Measurements from ENCODE around the gene KCNN2. TPM values are rescaled to one million over a fixed set of nuclear protein-coding genes. Genes with fewer than 3 reads are reported as not detected.

Gene KCNN2
- total and polyA plus RNA-seq, 9 of the 15 experiments (the other 6 are each of a cell fraction or from before 2014, with no cell fraction given) = 0.07 TPM; not detected in 8

GRCh38 chr5:114317751-114318150 lies 44.1 kb upstream of the KCNN2 start (continued):
- TF ChIP-seq ZMIZ1 (IDR thresholded peaks at IDR 0.05; ENCODE audit: low read depth in 2 of 2, low read length in 2 of 2) = no peak
- TF ChIP-seq ZNF224 (CRISPR knock-in tag; IDR thresholded peaks at IDR 0.05) = no peak
- no peak for TF ChIP-seq PHF21A (IDR thresholded peaks at IDR 0.05; ENCODE audit: borderline replicate concordance, low read depth)
- no peak for TF ChIP-seq ZNF75A (CRISPR knock-in tag; IDR thresholded peaks at IDR 0.05)
- TF ChIP-seq THRB (CRISPR knock-in tag; conservative IDR thresholded peaks at IDR 0.05) = no peak
- TF ChIP-seq THAP12 (CRISPR knock-in tag; IDR thresholded peaks at IDR 0.05) = no peak
- no peak for TF ChIP-seq U2AF2 (optimal IDR thresholded peaks at IDR 0.05; ENCODE audit: low read depth, low read length)

Measured in K562 (cell line).